Esophagus squamous epithelium (tissue), 4 donors: ENCODE measurements around the gene EXOC1.

Source experiments
- CTCF ChIP-seq, 6 experiments: fragments of 450-650 bp in 4 of 6; fragments of 200-600 bp in 2 of 6; sonication (generic) in 2 of 6; IDR thresholded peaks; one replicate each; pipeline ENCODE4 v1.5.1; 2016 to 2019; ENCODE audit warnings: antibody characterized with exemption in 6 of 6, mild to moderate bottlenecking in 4 of 6, moderate library complexity in 4 of 6
- POLR2A ChIP-seq, 4 donors: fragments of 450-650 bp; IDR thresholded peaks; one replicate each; pipeline ENCODE4 v1.6.1; 2017; ENCODE audit warnings: antibody characterized with exemption in 4 of 4, mild to moderate bottlenecking in 4 of 4, moderate library complexity in 3 of 4

- TF ChIP-seq CTCF (IDR thresholded peaks at IDR 0.05), result no peak
- no peak for TF ChIP-seq POLR2A (IDR thresholded peaks at IDR 0.05)
Measured at GRCh38 chr4:55925241-55925640, 71.8 kb downstream of the EXOC1 start.
